ENCODE results near the gene AFF1.
"Not testable (repeated sequence)": the region's sequence is repeated elsewhere in the genome, so short reads cannot be mapped to it uniquely, and the experiment has no call there.

Gene AFF1

DNA sequence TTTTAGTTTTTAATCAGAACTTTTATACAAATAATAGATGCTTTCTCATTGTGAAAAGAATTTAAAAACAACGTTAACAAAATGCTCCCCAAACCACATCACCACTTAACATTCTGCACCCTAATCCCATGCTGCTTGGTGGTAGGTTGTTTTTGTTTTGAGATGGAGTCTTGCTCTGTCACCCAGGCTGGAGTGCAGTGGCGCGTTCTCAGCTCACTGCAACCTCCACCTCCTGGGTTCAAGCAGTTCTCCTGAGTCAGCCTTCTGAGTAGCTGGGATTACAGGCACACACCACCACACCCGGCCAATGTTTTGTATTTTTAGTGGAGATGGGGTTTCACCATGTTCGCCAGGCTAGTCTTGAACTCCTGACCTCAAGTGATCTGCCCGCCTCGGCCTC, 102.4 kb downstream of the AFF1 start:
- not testable (repeated sequence) for DNase-seq

GRCh38 chr4:87037671-87038334, 103.0 kb downstream of the AFF1 start:
- DNase-seq: no peak

DNA sequence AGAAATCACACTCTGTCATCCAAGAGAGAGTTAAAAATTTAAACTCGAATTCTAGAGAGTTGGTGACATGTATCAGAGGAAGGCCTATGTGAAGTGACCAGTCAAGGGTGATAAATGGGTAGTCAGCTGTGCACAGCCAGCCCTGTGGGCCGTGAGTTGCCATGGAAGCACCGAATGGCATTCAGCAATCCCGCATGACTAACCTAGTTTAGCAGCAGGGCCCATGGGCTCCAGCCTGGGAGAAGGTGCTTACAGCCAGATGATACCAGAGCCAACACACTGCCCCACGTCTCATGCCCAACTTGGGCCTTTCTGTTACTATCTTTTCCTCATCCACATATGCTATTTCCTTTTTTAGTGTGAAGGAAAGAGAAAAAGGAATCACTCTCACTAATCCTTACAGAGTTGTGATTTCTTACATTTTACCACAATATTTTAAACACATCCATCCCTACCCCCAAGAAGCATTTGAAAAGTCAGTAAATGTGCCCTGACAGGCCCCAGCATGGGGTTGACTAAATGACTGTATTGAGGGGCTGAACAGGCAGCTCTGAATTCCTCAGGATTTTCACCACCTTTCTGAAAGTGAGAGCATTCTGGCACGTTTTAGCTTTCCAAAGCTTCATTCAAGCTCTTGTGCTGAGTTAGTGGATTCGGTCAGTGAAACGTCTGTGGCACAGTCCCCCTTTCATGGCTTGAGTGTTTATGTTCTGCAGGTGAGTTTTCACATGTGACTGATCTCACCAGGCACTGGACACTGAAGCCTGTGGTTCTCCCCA, 104.2 kb downstream of the AFF1 start:
- DNase-seq: no peak

DNA sequence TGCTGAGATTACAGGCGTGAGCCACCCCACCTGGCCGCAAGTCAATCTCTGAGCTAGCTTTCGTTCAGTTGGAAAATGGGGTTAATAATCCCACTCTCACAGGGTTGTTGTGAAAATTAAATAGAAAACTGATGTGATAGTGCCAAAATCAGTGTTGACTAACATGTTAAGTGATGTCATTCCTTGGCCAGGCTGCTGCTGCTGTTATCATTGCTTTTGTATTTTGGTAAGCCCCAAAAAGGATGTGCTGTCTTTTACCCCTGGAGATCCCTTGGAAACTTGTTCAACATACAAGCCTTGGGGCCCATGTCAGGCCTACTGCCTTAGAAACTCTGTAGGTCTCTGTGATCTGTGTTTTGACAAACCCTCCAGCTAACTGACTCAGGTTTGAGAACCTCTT, 106.3 kb downstream of the AFF1 start:
- no peak for DNase-seq

DNA sequence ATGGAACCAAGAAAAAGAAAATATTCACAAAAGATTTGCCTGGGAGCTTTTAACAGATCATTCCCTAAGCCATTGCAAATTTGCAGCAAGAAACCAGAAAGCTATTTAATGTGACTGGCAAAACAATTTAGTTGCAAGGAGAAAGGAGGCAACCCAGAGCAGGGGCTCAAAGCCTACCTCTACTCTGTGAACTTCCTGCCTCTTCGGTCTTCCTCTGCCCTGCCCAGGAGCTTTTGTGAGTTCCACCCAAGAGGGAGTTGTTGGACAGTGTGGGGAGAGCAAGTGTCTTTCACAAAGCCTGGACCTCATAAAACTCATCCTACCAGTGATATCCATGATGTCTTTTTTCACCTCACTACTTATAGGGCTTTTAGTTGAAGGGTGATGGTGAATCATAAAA, 107.4 kb downstream of the AFF1 start:
- DNase-seq: no peak

- DNase-seq: no peak
These were observed 108.4 kb downstream of the AFF1 start for GRCh38 chr4:87042986-87043820.

DNA sequence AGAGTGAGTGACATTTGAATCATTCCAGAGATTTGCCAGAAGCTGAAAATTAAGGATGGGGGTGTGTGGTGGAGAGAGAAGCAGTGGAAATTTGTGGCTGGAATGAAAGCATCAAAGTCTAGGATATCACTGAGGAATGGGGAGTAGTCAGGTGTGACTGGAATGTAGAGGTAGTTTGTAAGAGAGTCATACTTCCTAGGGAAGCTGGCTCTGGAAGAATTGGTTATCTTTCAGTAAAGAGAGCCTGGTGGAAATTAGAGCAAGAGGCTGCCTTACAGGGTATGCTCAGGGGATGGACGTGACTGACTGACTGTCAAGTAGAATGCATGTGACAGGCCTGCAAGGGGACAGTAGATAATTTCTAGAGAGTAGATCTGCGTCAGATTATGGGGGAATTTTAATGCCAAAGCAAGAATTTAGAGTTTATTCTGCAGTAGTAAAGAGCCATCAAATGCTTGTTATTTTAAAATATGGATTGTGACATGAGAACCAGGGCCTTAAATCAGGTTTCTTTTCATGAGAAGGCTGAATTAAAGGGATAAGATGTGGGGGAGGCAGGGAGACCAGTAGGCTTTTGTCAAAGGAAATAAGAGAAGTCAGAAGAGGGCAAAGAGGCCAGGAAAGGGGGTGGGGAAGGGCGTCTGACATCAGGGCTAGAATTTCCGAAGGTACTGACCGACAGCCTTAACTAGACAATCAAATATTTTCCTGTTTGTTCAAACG, 109.9 kb downstream of the AFF1 start:
- peak; percentile 77 for DNase-seq

- no peak for DNase-seq
These were observed 110.4 kb downstream of the AFF1 start for GRCh38 chr4:87045234-87045558.

DNA sequence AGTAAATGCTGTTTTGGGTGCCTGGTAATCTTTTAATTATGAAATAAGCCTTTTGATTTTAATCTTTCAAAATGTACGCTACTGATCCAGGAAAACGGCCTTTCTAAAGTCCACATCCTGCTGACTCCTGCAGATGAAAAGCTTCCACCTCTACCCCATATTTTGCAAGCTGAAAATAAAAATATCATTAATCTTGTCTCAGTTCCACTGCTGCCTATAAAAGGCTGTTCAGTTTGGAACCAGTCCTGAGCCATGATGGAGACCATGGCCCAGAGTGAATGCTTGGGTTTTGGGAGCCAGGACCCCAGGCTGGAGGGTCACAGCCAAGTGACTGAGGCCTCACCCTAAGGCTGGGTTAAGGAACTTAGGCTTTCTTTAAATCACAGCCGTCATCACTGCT, 110.8 kb downstream of the AFF1 start:
- DNase-seq: no peak

DNA sequence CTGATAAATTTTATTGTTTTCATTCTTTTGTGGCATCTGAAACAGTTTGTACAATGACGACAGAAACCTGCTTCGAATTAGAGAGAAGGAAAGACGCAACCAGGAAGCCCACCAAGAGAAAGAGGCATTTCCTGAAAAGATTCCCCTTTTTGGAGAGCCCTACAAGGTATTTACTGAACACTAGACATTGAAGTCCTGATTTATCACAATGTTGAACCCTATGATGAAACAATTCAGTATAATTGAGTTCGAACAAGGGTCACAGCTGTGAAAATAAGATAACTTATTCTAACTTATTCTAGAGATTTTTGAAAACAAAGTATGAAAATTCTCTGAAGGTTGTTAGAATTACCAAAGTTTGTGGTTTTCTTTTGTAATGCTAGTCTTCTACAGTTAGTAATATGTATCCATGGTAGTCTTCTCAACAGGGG, 111.3 kb downstream of the AFF1 start:
- DNase-seq: no peak

DNA sequence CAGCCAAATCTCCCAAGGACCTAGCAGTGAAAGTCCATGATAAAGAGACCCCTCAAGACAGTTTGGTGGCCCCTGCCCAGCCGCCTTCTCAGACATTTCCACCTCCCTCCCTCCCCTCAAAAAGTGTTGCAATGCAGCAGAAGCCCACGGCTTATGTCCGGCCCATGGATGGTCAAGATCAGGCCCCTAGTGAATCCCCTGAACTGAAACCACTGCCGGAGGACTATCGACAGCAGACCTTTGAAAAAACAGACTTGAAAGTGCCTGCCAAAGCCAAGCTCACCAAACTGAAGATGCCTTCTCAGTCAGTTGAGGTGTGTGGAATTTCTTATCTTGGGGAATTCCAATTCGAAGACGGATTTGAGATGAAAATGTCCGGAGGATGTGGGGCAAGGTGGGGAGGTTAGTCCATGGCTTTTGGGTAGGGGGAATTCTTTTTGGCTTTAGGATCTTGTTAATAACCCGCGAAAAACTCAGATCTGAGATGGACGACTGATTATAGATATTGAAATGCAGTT, 112.5 kb downstream of the AFF1 start:
- no peak for DNase-seq

DNA sequence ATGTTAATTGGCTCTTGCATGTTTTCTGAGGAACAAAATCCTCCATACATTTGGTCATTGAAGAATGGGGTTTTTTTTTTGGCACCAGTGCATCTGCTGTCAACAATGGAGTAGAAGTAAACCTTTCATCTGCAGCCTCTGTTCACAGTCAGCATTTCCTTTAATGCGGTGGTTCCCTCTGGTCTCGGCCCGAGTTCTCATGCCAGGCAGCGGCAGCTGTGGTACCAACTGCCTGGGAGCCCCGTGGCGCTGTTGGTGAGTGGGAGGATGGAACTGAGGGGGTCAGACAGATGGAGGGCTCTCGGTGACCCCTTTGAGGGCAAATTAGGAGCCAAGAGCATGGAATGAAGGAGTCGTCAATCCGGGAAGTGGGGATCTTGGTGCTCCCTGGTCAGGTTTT, 114.7 kb downstream of the AFF1 start:
- no peak for DNase-seq

DNA sequence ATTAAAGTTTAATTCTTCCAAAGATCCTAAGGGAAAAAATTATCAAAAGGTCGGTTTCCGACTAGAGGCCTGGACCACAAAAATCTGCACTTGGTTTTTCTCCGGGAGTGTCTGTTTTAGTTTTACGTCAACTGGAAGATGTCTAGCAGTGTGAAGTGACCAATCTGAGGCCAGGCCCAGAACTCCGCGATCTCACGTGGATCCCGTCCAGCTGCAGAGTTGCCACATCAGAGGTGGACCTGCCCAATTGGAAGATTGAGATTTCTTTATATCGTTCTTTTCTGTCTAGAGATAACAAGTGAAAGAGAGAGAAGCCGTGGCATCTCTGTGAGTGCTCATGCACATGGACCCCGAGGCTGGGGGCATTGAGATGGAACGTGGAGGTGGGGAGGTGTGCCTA, 115.8 kb downstream of the AFF1 start:
- DNase-seq: no peak

GRCh38 chr4:87051121-87051713, 116.4 kb downstream of the AFF1 start:
- DNase-seq: no peak

- DNase-seq: peak; percentile 26
These were observed 117.8 kb downstream of the AFF1 start for GRCh38 chr4:87052615-87053014.

DNA sequence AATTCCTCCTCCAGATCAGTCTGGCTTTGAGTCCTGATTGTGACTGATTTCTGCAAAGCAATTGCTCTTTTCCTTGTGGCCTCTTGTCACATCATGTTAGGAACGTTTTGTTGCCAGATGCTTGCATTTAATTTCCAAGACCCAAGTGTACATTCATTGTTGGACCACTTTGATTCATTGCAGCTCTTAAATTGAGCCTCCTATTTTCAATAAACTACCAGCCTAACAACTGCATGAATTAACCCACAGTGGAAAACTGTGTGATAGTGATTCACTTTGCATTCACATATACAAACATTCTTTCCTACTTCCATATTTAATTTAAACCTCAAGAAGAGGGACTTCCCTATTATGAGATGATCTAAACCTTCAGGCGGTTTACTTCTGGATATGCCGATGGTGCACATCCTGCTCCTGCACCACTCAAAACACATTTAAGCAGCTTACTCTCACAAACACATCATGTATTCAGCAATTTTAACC, 118.4 kb downstream of the AFF1 start:
- DNase-seq: peak; percentile 67

DNA sequence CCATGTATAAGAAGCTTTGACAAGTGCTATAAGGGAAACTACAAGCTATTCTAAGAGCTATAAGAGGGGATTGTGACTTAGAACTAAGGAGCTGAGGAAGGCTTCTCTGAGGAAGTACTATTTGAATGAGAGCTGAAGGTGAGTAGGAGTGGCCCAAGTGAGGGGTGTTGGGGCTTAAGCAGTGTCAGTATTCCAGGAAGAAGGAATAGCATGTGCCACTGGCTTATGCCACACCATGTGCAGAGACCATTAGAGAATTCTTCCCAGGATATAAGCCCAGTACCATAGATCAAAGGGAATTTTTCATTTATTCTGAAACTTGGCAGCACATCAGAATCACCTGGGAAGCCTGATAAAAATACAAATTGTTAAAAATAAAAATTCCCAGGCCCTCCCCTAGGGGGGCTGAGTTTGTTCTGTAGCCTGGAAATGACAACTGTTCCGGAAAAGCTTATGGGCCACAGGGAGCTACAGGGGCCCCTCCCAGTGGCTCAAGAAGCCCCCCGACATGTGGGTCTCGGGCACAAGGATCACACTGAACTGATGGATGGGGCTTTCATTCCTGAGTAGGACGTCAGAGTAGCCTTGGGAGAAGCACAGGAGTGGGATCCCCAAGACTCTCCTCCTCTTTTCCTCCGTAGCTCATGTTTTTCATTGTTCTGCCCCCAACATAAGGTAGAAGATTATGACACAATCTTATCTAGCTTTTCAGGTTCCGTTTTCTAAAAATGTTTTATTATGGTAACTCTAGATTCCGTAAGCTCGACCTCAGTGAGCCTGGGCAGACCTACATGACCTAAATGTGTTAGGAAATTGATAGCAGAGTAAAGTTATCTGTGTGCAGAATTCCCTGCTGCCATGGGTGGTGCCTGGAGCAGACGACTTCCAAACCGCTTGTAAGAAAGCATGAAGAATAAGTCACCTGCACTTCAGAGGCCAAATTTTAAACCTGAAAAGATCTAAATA, 119.3 kb downstream of the AFF1 start:
- DNase-seq: peak; percentile 95

GRCh38 chr4:87054900-87055299, 120.1 kb downstream of the AFF1 start:
- DNase-seq: no peak

DNA sequence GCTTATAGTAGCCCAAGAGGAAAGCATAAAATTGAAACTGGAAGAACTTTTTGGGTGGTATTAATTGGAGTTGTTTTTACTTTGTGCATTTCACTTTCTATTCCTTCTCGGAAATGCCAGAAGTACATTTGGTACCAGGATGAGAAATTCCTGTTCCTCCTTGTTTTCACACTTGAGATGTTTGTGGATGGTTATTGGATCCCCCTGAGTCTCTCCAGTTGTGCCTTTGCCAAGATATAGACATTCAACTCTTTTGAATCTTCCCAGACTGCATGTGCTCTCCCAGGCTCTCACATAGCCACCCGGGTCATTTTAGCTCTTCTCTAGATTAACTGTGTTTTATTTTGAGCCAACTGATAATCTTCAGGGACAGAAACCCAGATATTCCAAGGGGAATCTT, 120.5 kb downstream of the AFF1 start:
- no peak for DNase-seq

GRCh38 chr4:87056881-87057280, 122.1 kb downstream of the AFF1 start:
- DNase-seq: no peak

- DNase-seq: no peak
These were observed 123.1 kb downstream of the AFF1 start for GRCh38 chr4:87057835-87058355.

All from OCI-M1 (cell line).